DOHH2 (cell line): Measurements from ENCODE around the gene CYB5RL.

Experiments used
- H3F3A ChIP-seq: fragments of 200-600 bp; sonication (generic), shearing (Covaris generic); 2 replicates; pipeline ENCODE4 v1.6.0; 2016; ENCODE audit warnings: antibody characterized with exemption, mild to moderate bottlenecking; ENCODE audit not compliant: control insufficient read depth, insufficient read depth
- H3K27ac ChIP-seq: fragments of 200-600 bp; sonication (generic); 2 replicates; pipeline ENCODE4 v1.5.1; 2014; ENCODE audit warnings: low read depth, mild to moderate bottlenecking, low read length, moderate library complexity
- H3K27me3 ChIP-seq: fragments of 200-600 bp; sonication (generic); 2 replicates; pipeline ENCODE4 v1.6.1; 2014; ENCODE audit warnings: mild to moderate bottlenecking, low read length, mixed read lengths; ENCODE audit not compliant: control insufficient read depth
- H3K36me3 ChIP-seq: fragments of 200-600 bp; sonication (generic); 2 replicates; pipeline ENCODE4 v1.6.1; 2014; ENCODE audit warnings: mild to moderate bottlenecking, low read length, moderate library complexity, mixed read lengths; ENCODE audit not compliant: control insufficient read depth
- H3K4me1 ChIP-seq: fragments of 200-600 bp; sonication (generic); 2 replicates; pipeline ENCODE4 v1.6.1; 2014; ENCODE audit warnings: mild to moderate bottlenecking, low read length, mixed read lengths; ENCODE audit not compliant: control insufficient read depth
- H3K4me2 ChIP-seq: fragments of 200-600 bp; sonication (generic); 2 replicates; pipeline ENCODE4 v1.6.0; 2014; ENCODE audit warnings: mild to moderate bottlenecking, low read length, moderate library complexity
- H3K4me3 ChIP-seq: fragments of 200-600 bp; sonication (generic); 2 replicates; pipeline ENCODE4 v1.5.1; 2014; ENCODE audit warnings: mild to moderate bottlenecking, low read length, mixed read lengths
- H3K79me2 ChIP-seq: fragments of 200-600 bp; sonication (generic); 2 replicates; pipeline ENCODE4 v1.6.1; 2014; ENCODE audit warnings: mild to moderate bottlenecking, low read length, mixed read lengths; ENCODE audit not compliant: control insufficient read depth
- H3K9me2 ChIP-seq: fragments of 200-600 bp; sonication (generic); replicated peaks from 2 replicates; pipeline ENCODE4 v1.6.1; 2014; ENCODE audit warnings: mild to moderate bottlenecking, low read length, mixed read lengths; ENCODE audit not compliant: control insufficient read depth
- H3K9me3 ChIP-seq: fragments of 200-600 bp; sonication (generic); 2 replicates; pipeline ENCODE4 v1.6.1; 2014; ENCODE audit warnings: antibody characterized with exemption, low read length, mixed read lengths; ENCODE audit not compliant: control insufficient read depth, insufficient read depth
- H4K20me1 ChIP-seq: fragments of 200-600 bp; sonication (generic); 2 replicates; pipeline ENCODE4 v1.6.0; 2014; ENCODE audit warnings: low read depth, mild to moderate bottlenecking, antibody characterized with exemption, low read length, moderate library complexity; ENCODE audit not compliant: control insufficient read depth, insufficient read depth
- CTCF ChIP-seq: fragments of 200-600 bp; sonication (generic); IDR thresholded peaks from one replicate; pipeline ENCODE4 v1.5.1; 2014; ENCODE audit warnings: antibody characterized with exemption, mild to moderate bottlenecking, low read depth, low read length; ENCODE audit not compliant: poor library complexity, severe bottlenecking
- EZH2phosphoT487 ChIP-seq: fragments of 200-600 bp; sonication (generic); IDR thresholded peaks from 2 replicates; pipeline ENCODE4 v1.6.1; 2017; ENCODE audit warnings: borderline replicate concordance, mild to moderate bottlenecking, antibody characterized with exemption, low read length, moderate library complexity, mixed read lengths

CYB5RL gene

GRCh38 chr1:54243022-54243421, 43.2 kb upstream of the CYB5RL start:
- no peaks in the 10 kb centered on the region for H3K27me3 ChIP-seq
- no peak overlapping the region for H3K4me2 ChIP-seq
- no peaks in the 10 kb centered on the region for H3K36me3 ChIP-seq
- H4K20me1 ChIP-seq: no peaks in the 10 kb centered on the region
- H3F3A ChIP-seq: no peaks in the 10 kb centered on the region
- TF ChIP-seq EZH2phosphoT487: no peak
- TF ChIP-seq CTCF: no peak
- no peaks in the 10 kb centered on the region for H3K9me3 ChIP-seq
- H3K79me2 ChIP-seq: no peaks in the 10 kb centered on the region
- H3K4me3 ChIP-seq: no peak overlapping the region
- no peak overlapping the region for H3K27ac ChIP-seq
- H3K9me2 ChIP-seq: no peaks in the 10 kb centered on the region
- no peaks in the 10 kb centered on the region for H3K4me1 ChIP-seq

- Histone ChIP-seq H3K27me3 (no peaks in the 10 kb centered on the region), H3K36me3 (no peaks in the 10 kb centered on the region), H3K4me3 (no peak overlapping the region), H3K79me2 (no peaks in the 10 kb centered on the region), H4K20me1 (no peaks in the 10 kb centered on the region), H3K4me1 (no peaks in the 10 kb centered on the region), H3K4me2 (no peak overlapping the region), H3K27ac (no peak overlapping the region), H3K9me2 (no peaks in the 10 kb centered on the region), H3K9me3 (no peaks in the 10 kb centered on the region), H3F3A (no peaks in the 10 kb centered on the region)
- TF ChIP-seq EZH2phosphoT487 (no peak), CTCF (no peak)
Measured at GRCh38 chr1:54241364-54241763, 41.5 kb upstream of the CYB5RL start.

GRCh38 chr1:54240741-54241335, 41.0 kb upstream of the CYB5RL start:
- Histone ChIP-seq H3K27me3 (no peaks in the 10 kb centered on the region), H3K4me3 (no peak overlapping the region), H3F3A (no peaks in the 10 kb centered on the region), H3K36me3 (no peaks in the 10 kb centered on the region), H3K79me2 (no peaks in the 10 kb centered on the region), H3K27ac (no peak overlapping the region), H4K20me1 (no peaks in the 10 kb centered on the region), H3K4me2 (no peak overlapping the region), H3K4me1 (no peaks in the 10 kb centered on the region), H3K9me3 (no peaks in the 10 kb centered on the region), H3K9me2 (no peaks in the 10 kb centered on the region)
- no peak for TF ChIP-seq CTCF

- Histone ChIP-seq H3K27me3 (no peaks in the 10 kb centered on the region), H3K4me2 (no peak overlapping the region), H3K9me2 (no peaks in the 10 kb centered on the region), H3F3A (no peaks in the 10 kb centered on the region), H3K27ac (no peak overlapping the region), H3K4me1 (no peaks in the 10 kb centered on the region), H3K36me3 (no peaks in the 10 kb centered on the region), H3K79me2 (no peaks in the 10 kb centered on the region), H4K20me1 (no peaks in the 10 kb centered on the region), H3K9me3 (no peaks in the 10 kb centered on the region), H3K4me3 (no peak overlapping the region)
- TF ChIP-seq CTCF (no peak), EZH2phosphoT487 (no peak)
Measured at GRCh38 chr1:54239631-54240031, 39.8 kb upstream of the CYB5RL start.
